Neural crest cell (in vitro differentiated cells): Measurements from ENCODE around the gene MAN2B1. TPM values are rescaled to one million over a fixed set of nuclear protein-coding genes. Genes with fewer than 3 reads are reported as not detected.
"Not testable (repeated sequence)": the region's sequence is repeated elsewhere in the genome, so short reads cannot be mapped to it uniquely, and the experiment has no call there.

Experiments
- DNase-seq: peaks from one replicate; pipeline ENCODE4 v3.0.0; 2021; ENCODE audit warnings: low read depth, mixed read lengths, low spot score
- H3K27ac Mint-ChIP-seq: one replicate; pipeline ENCODE4 v1.8.0; 2021; ENCODE audit warnings: mild to moderate bottlenecking, mixed read lengths; ENCODE audit not compliant: unreplicated experiment
- H3K27me3 Mint-ChIP-seq: 2 replicates; pipeline ENCODE4 v1.8.0; 2021; ENCODE audit warnings: low read depth, mild to moderate bottlenecking, mixed read lengths
- H3K36me3 Mint-ChIP-seq: 2 replicates; pipeline ENCODE4 v1.8.0; 2021; ENCODE audit warnings: low read depth, mild to moderate bottlenecking, mixed read lengths
- H3K4me1 Mint-ChIP-seq: 2 replicates; pipeline ENCODE4 v1.8.0; 2021; ENCODE audit warnings: mixed read lengths
- H3K4me3 Mint-ChIP-seq: one replicate; pipeline ENCODE4 v1.8.0; 2021; ENCODE audit warnings: mild to moderate bottlenecking, mixed read lengths
- H3K9me3 Mint-ChIP-seq: 2 replicates; pipeline ENCODE4 v1.8.0; 2021; ENCODE audit warnings: mixed read lengths
- long read RNA-seq: library from polyadenylated mRNA; unstranded; transcript quantifications from one replicate; pipeline ENCODE4 v2.0.0, GENCODE V29; 2020
- total RNA-seq: library from RNA; stranded (reverse); gene quantifications from 2 replicates; pipeline ENCODE4 v1.2.1, GENCODE V29; 2021
- TF ChIP-seq, protein P1 (sequence below): fragments of 200-600 bp; sonication (generic); conservative IDR thresholded peaks from 2 replicates; pipeline ENCODE4 v1.5.0; 2021; ENCODE audit warnings: antibody characterized with exemption, mild to moderate bottlenecking

MAN2B1 gene
- total RNA-seq, result 99.8 and 103 TPM in 2 replicates
- long read RNA-seq, transcript MAN2B1-203 (24 exons, 3,184 nt), result major isoform, 8 of 11 reads
- long read RNA-seq, partial matches to known transcripts, result 1 of 11 reads
- long read RNA-seq, other reads (novel, unspliced or antisense), result 1 of 11 reads

DNA sequence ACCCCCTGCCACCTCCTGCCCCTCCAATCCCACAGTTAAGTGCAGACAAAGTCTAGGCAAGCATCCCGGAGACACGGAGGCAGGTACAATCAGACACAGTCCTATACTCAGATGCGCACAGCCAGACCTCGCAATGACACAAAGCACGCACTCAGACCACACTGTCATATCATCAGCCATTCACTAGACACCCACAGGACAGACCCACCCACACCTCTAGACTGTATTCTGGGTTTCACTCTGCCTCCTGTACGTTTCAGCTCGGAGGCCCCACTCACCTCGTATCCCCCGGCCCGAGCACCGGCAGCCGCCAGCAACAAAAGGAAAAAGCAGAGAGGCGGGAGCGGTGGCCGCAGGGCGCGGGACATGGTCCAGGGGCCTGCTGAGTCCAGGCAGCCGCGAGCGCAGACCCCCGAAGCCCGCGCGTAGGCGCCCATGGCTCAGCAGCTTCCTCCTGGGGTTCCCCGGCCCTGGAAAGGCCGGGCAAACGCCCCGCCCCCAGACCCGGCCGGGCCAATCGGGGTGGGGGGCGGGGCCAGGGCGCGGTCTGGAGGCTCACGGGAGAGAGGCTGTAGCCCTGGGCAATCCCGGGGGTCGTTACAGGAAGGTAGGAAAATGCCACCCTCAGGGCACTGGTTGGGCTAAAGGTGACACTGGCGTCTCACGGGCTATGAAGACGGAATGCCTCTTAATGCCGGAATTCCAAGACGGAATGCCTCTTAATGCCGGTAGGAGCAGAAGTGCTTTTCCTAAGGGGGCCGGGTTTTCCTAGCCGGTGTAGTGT lies at the start of gene MAN2B1, which contains the start of gene WDR83:
Gene MAN2B1 (minus strand): TSS at position 478 of the 784 bp plus-strand sequence. CDS start 41 bp downstream, at position 437.
Gene WDR83 (plus strand): TSS at position 543 of the 784 bp plus-strand sequence. CDS start 2,984 bp downstream, outside the sequence.
- TF ChIP-seq, protein P1, sequence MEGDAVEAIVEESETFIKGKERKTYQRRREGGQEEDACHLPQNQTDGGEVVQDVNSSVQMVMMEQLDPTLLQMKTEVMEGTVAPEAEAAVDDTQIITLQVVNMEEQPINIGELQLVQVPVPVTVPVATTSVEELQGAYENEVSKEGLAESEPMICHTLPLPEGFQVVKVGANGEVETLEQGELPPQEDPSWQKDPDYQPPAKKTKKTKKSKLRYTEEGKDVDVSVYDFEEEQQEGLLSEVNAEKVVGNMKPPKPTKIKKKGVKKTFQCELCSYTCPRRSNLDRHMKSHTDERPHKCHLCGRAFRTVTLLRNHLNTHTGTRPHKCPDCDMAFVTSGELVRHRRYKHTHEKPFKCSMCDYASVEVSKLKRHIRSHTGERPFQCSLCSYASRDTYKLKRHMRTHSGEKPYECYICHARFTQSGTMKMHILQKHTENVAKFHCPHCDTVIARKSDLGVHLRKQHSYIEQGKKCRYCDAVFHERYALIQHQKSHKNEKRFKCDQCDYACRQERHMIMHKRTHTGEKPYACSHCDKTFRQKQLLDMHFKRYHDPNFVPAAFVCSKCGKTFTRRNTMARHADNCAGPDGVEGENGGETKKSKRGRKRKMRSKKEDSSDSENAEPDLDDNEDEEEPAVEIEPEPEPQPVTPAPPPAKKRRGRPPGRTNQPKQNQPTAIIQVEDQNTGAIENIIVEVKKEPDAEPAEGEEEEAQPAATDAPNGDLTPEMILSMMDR, result no peak
- H3K27ac Mint-ChIP-seq, result peak within 1 kb of the TSS; percentile 88
- peak within 1 kb of the TSS; percentile 98 for H3K4me3 Mint-ChIP-seq
- H3K27me3 Mint-ChIP-seq, result no peaks in the 10 kb centered on the region
- peaks cover 44% of the 10 kb centered on the region for H3K4me1 Mint-ChIP-seq
- H3K36me3 Mint-ChIP-seq, result no peaks in the 10 kb centered on the region
- peak; percentile 65 for DNase-seq
- no peaks in the 10 kb centered on the region for H3K9me3 Mint-ChIP-seq

DNA sequence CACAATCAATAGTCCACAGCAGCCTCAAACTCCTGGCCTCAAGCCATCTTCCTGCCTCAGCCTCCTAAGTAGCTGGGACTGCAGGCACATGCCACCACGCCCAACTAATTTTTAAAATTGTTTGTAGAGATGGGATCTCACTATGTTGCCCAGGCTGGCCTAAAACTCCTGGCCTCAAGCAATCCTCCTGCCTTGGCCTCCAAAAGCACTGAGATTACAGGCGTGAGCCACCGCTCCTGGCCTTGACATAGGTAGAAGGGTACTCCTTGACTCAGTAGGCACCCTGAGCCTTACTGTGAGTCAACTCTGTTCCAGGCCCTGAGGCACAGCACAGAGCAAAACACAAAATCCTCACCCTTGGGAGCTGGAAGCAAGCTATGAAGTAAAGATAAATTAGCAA lies 49.4 kb upstream of the MAN2B1 start:
- Mint-ChIP-seq H3K9me3 (no peaks in the 10 kb centered on the region), H3K27me3 (no peaks in the 10 kb centered on the region), H3K27ac (no peak overlapping the region), H3K4me3 (peak overlapping the region; percentile 62), H3K36me3 (peaks cover 20% of the 10 kb centered on the region), H3K4me1 (peaks cover 6% of the 10 kb centered on the region)
- no peak for DNase-seq
- TF ChIP-seq, protein P1, result no peak

DNA sequence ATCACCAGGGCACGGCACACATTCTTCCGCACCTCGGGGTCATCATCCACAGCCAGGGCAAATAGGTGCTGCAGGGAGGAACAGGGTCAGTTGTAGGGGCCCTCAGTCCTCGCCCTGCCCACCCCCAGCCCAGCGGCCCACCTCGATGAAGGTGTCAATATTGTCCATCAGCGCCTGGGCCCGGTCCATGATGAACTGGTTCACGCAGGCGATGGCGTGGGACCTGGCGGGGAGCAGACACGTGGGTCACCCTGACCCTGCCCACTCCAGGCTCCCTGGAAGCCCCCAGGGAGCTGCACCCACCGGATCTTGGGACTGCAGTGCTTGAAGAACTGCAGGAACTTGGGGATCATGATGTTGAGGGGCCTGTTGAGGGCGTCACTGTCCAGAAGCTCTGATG lies 48.6 kb upstream of the MAN2B1 start:
- H3K27ac Mint-ChIP-seq, result no peak overlapping the region
- no peaks in the 10 kb centered on the region for H3K9me3 Mint-ChIP-seq
- DNase-seq, result no peak
- H3K4me3 Mint-ChIP-seq, result no peak overlapping the region
- H3K36me3 Mint-ChIP-seq, result peaks cover 18% of the 10 kb centered on the region
- H3K4me1 Mint-ChIP-seq, result no peaks in the 10 kb centered on the region
- H3K27me3 Mint-ChIP-seq, result no peaks in the 10 kb centered on the region
- TF ChIP-seq, protein P1, result no peak

DNA sequence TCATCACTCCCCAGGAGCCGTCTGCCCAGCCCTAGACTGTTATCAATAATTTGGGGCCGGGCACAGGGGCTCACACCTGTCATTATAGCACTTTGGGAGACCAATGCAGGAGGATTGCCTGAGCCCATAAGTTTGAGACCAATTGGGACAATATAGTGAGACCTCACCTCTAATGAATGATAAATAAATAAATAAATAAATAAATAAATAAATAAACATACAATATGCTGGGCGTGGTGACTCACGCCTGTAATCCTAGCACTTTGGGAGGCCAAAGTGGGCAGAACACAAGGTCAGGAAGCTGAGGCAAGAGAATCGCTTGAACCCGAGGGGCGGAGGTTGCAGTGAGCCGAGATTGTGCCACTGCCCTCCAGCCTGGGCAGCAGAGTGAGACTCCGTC lies 46.8 kb upstream of the MAN2B1 start:
- peaks cover 18% of the 10 kb centered on the region for H3K36me3 Mint-ChIP-seq
- not testable (repeated sequence) for H3K27me3 Mint-ChIP-seq, H3K4me1 Mint-ChIP-seq, H3K4me3 Mint-ChIP-seq, H3K27ac Mint-ChIP-seq, DNase-seq, H3K9me3 Mint-ChIP-seq

DNA sequence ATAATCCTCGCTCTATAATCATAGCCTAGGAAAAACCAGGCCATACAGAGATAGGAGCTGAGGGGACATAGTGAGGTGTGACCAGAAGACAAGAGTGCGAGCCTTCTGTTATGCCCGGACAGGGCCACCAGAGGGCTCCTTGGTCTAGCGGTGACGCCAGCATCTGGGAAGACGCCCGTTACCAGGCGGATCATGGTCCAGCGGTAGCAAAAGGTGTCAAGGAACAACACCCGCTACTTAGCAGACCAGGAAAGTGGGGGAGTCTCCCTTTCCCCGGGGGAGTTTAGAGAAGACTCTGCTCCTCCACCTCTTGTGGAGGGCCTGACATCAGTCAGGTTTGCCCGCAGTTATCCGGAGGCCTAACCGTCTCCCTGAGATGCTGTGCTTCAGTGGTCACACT lies 45.5 kb upstream of the MAN2B1 start:
- H3K36me3 Mint-ChIP-seq, result peaks cover 18% of the 10 kb centered on the region
- DNase-seq, result peak; percentile 37
- H3K4me1 Mint-ChIP-seq, H3K27me3 Mint-ChIP-seq, H3K4me3 Mint-ChIP-seq, H3K9me3 Mint-ChIP-seq, H3K27ac Mint-ChIP-seq: not testable (repeated sequence)
- TF ChIP-seq, protein P1, result peak; percentile 58

DNA sequence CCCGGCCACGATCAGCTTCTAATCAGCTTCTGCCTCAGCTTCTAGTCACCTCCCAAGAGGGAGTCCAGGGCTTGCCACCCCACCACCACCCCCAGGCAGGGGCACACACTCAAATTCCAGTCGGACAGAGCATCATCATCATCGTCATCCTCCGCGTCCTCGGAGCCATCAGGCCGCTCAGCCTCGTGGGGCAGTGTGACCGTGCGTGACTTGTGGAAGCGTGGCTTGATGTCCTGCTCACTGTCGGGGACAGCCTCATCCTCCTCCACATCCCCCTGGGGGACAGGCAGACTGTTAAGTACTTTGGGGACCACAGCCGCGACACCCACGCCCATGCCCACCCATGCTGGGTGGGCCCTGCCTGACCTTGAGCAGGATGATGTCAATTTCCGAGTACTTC lies 44.6 kb upstream of the MAN2B1 start:
- Mint-ChIP-seq H3K4me3 (no peak overlapping the region), H3K9me3 (no peaks in the 10 kb centered on the region), H3K27ac (no peak overlapping the region), H3K36me3 (peaks cover 13% of the 10 kb centered on the region), H3K4me1 (no peaks in the 10 kb centered on the region), H3K27me3 (no peaks in the 10 kb centered on the region)
- no peak for DNase-seq
- TF ChIP-seq, protein P1, result no peak
